H1 (cell line): Measurements from ENCODE around the gene CAMTA1. TPM values are rescaled to one million over a fixed set of nuclear protein-coding genes. Genes with fewer than 3 reads are reported as not detected.

Experiments
- CTCF ChIA-PET: fragments of 300-600 bp; sonication (Branson Sonifier 250); formaldehyde crosslinking; loops from one replicate; lab custom pipeline; 2021; ENCODE audit not compliant: partially characterized antibody; lab: Charles Lee
- POLR2A ChIA-PET: fragments of 300-600 bp; sonication (Branson Sonifier 250); formaldehyde crosslinking; loops from one replicate; lab custom pipeline; 2021; ENCODE audit warnings: inconsistent platforms; ENCODE audit not compliant: partially characterized antibody; lab: Charles Lee
- DNase-seq, 2 experiments: peaks; one replicate each; pipeline versions ENCODE4 v3.0.0 to v3.0.0-alpha.2; 2010 to 2022; ENCODE audit warnings: low spot score in 2 of 2, low read depth in 1 of 2, mixed read lengths in 1 of 2
- FAIRE-seq: peaks from 2 replicates; lab custom pipeline; 2011; peaks lifted over from hg19 to GRCh38; lab: Jason Lieb, UNC
- H2AFZ ChIP-seq: 2 replicates; pipeline ENCODE4 v1.8.1; 2012; ENCODE audit warnings: low read length, inconsistent platforms
- H2AK5ac ChIP-seq: 2 replicates; pipeline ENCODE4 v1.6.1; 2013; ENCODE audit warnings: low read depth, low read length
- H2BK120ac ChIP-seq: replicated peaks from 2 replicates; pipeline ENCODE3; 2013; ENCODE audit warnings: low read depth, low read length, inconsistent platforms
- H2BK12ac ChIP-seq: 2 replicates; pipeline ENCODE4 v1.6.1; 2013; ENCODE audit warnings: low read depth, low read length
- H2BK15ac ChIP-seq: 2 replicates; pipeline ENCODE4 v1.6.1; 2013; ENCODE audit warnings: low read length
- H2BK20ac ChIP-seq: 2 replicates; pipeline ENCODE4 v1.6.1; 2013; ENCODE audit warnings: low read length
- H2BK5ac ChIP-seq: 2 replicates; pipeline ENCODE4 v1.6.1; 2013; ENCODE audit warnings: low read depth, low read length
- H3K14ac ChIP-seq: 2 replicates; pipeline ENCODE4 v1.6.1; 2013; ENCODE audit warnings: inconsistent platforms; ENCODE audit not compliant: insufficient read length
- H3K18ac ChIP-seq: 2 replicates; pipeline ENCODE4 v1.6.1; 2013; ENCODE audit warnings: low read length; ENCODE audit errors: extremely low read depth
- H3K23ac ChIP-seq: 2 replicates; pipeline ENCODE4 v1.6.1; 2013; ENCODE audit warnings: inconsistent platforms; ENCODE audit not compliant: insufficient read length
- H3K23me2 ChIP-seq: 2 replicates; pipeline ENCODE4 v1.6.1; 2013; ENCODE audit warnings: low read depth, low read length
- H3K27ac ChIP-seq: 2 replicates; pipeline ENCODE4 v1.6.1; 2011; ENCODE audit warnings: low read depth, low read length, inconsistent platforms
- H3K27me3 ChIP-seq, 4 experiments: replicated peaks in 1 of 4; 1 replicate in 1 of 4; 2 replicates in 3 of 4; pipeline versions ENCODE4 v1.6.1 to v1.8.1; 2011 to 2013; ENCODE audit warnings: low read length in 3 of 4, mild to moderate bottlenecking in 3 of 4, inconsistent platforms in 2 of 4, mixed read lengths in 2 of 4, moderate library complexity in 1 of 4; ENCODE audit not compliant: control insufficient read depth in 3 of 4, insufficient read depth in 3 of 4; ENCODE audit errors: extremely low read depth in 1 of 4
- H3K36me3 ChIP-seq, 4 experiments: 2 replicates each; pipeline versions ENCODE4 v1.6.1 to v1.8.1; 2011 to 2013; ENCODE audit warnings: mild to moderate bottlenecking in 4 of 4, low read length in 3 of 4, moderate library complexity in 2 of 4, control low read depth in 1 of 4, inconsistent platforms in 1 of 4; ENCODE audit not compliant: insufficient read depth in 4 of 4, control insufficient read depth in 2 of 4
- H3K4ac ChIP-seq: replicated peaks from 2 replicates; pipeline ENCODE3; 2013; ENCODE audit warnings: low read length, low read depth, mixed read lengths, inconsistent platforms; ENCODE audit not compliant: insufficient read length
- H3K4me1 ChIP-seq, 4 experiments: replicated peaks in 1 of 4; 1 replicate in 1 of 4; 2 replicates in 3 of 4; pipeline versions ENCODE4 v1.6.1 to v1.8.1; 2011 to 2013; ENCODE audit warnings: low read length in 3 of 4, inconsistent platforms in 2 of 4, mixed read lengths in 1 of 4; ENCODE audit not compliant: insufficient read depth in 4 of 4, control insufficient read depth in 3 of 4
- H3K4me2 ChIP-seq, 2 experiments: 2 replicates each; pipeline versions ENCODE4 v1.6.1 to v1.8.1; 2011 to 2013; ENCODE audit warnings: low read depth in 2 of 2, low read length in 2 of 2, control low read depth in 1 of 2, inconsistent platforms in 1 of 2, mild to moderate bottlenecking in 1 of 2; ENCODE audit not compliant: insufficient read depth in 1 of 2
- H3K4me3 ChIP-seq, 4 experiments: fragments of 200-600, 300-600 bp in 1 of 4; sonication (generic), shearing (Covaris generic), sonication (Bioruptor Twin) in 1 of 4; 2 replicates each; pipeline versions ENCODE4 v1.5.1 to v1.8.1; 2011 to 2016; ENCODE audit warnings: low read length in 4 of 4, low read depth in 3 of 4, control low read depth in 2 of 4, inconsistent platforms in 2 of 4, mild to moderate bottlenecking in 2 of 4, mixed read lengths in 1 of 4, moderate library complexity in 1 of 4; ENCODE audit not compliant: insufficient read depth in 2 of 4; ENCODE audit errors: extremely low read depth in 1 of 4
- H3K56ac ChIP-seq: replicated peaks from 2 replicates; pipeline ENCODE3; 2013; ENCODE audit warnings: low read depth, mild to moderate bottlenecking, mixed read lengths, low read length, inconsistent platforms; ENCODE audit not compliant: insufficient read length
- H3K79me1 ChIP-seq: 2 replicates; pipeline ENCODE4 v1.6.1; 2013; ENCODE audit warnings: low read depth, low read length, control low read depth
- H3K79me2 ChIP-seq, 2 experiments: 2 replicates each; pipeline versions ENCODE4 v1.6.1 to v1.8.1; 2012 to 2013; ENCODE audit warnings: low read length in 2 of 2, mild to moderate bottlenecking in 2 of 2, inconsistent platforms in 1 of 2; ENCODE audit not compliant: insufficient read depth in 2 of 2, control insufficient read depth in 1 of 2
- H3K9ac ChIP-seq, 4 experiments: replicated peaks in 1 of 4; 1 replicate in 1 of 4; 2 replicates in 3 of 4; pipeline versions ENCODE4 v1.6.1 to v1.8.1; 2011 to 2013; ENCODE audit warnings: low read depth in 3 of 4, low read length in 3 of 4, control low read depth in 2 of 4, mild to moderate bottlenecking in 2 of 4, moderate library complexity in 2 of 4, inconsistent platforms in 1 of 4; ENCODE audit errors: extremely low read depth in 1 of 4
- H3K9me3 ChIP-seq, 2 experiments: 2 replicates each; pipeline versions ENCODE4 v1.6.1 to v1.8.1; 2012 to 2013; ENCODE audit warnings: mild to moderate bottlenecking in 2 of 2, moderate library complexity in 2 of 2, control low read depth in 1 of 2, inconsistent platforms in 1 of 2, low read depth in 1 of 2, low read length in 1 of 2, mixed read lengths in 1 of 2; ENCODE audit not compliant: insufficient read depth in 2 of 2
- H4K20me1 ChIP-seq, 2 experiments: replicated peaks in 1 of 2; 2 replicates each; pipeline versions ENCODE3 to v1.8.1; 2011 to 2013; ENCODE audit warnings: inconsistent platforms in 2 of 2, low read length in 2 of 2, mild to moderate bottlenecking in 1 of 2; ENCODE audit not compliant: insufficient read depth in 2 of 2, control insufficient read depth in 1 of 2
- H4K5ac ChIP-seq: 2 replicates; pipeline ENCODE4 v1.6.1; 2013; ENCODE audit warnings: low read length, low read depth, mixed read lengths, inconsistent platforms; ENCODE audit not compliant: insufficient read length
- H4K8ac ChIP-seq: 2 replicates; pipeline ENCODE4 v1.8.0; 2013; ENCODE audit warnings: mild to moderate bottlenecking, moderate library complexity, low read length, inconsistent platforms; ENCODE audit not compliant: insufficient read depth; ENCODE audit errors: extremely low read depth
- H4K91ac ChIP-seq: replicated peaks from 2 replicates; pipeline ENCODE3; 2013; ENCODE audit warnings: low read length, mixed read lengths, inconsistent platforms; ENCODE audit not compliant: insufficient read length
- CHD1 ChIP-seq: IDR thresholded peaks from 2 replicates; pipeline ENCODE4 v1.6.1; 2012; ENCODE audit warnings: low read depth, low read length, improper control_type of control experiment
- CTBP2 ChIP-seq: IDR thresholded peaks from 2 replicates; pipeline ENCODE4 v1.7.0; 2011; ENCODE audit warnings: borderline replicate concordance, mild to moderate bottlenecking, moderate library complexity, mixed read lengths, low read length; ENCODE audit not compliant: insufficient read depth, insufficient read length
- EP300 ChIP-seq, 2 experiments: IDR thresholded peaks; 1 replicate in 1 of 2; 2 replicates in 1 of 2; pipeline ENCODE4 v1.6.1; 2011 to 2012; ENCODE audit warnings: low read depth in 2 of 2, low read length in 2 of 2, mild to moderate bottlenecking in 2 of 2, borderline replicate concordance in 1 of 2, inconsistent platforms in 1 of 2, moderate library complexity in 1 of 2
- FOSL1 ChIP-seq: IDR thresholded peaks from 2 replicates; pipeline ENCODE4 v1.6.1; 2011; ENCODE audit warnings: mild to moderate bottlenecking, low read depth, low read length, moderate library complexity; ENCODE audit not compliant: insufficient read depth
- JUND ChIP-seq: IDR thresholded peaks from 2 replicates; pipeline ENCODE4 v1.6.1; 2011; ENCODE audit warnings: mild to moderate bottlenecking, improper control_type of control experiment, low read length
- KDM5A ChIP-seq: fragments of 200-600 bp; IDR thresholded peaks from 2 replicates; pipeline ENCODE4 v1.7.1; 2012; ENCODE audit warnings: mild to moderate bottlenecking, low read length, inconsistent platforms, mixed read lengths
- NRF1 ChIP-seq: IDR thresholded peaks from 2 replicates; pipeline ENCODE4 v1.6.1; 2011; ENCODE audit warnings: mild to moderate bottlenecking, low read depth, low read length, improper control_type of control experiment
- POLR2A ChIP-seq, 2 experiments: IDR thresholded peaks; 1 replicate in 1 of 2; 2 replicates in 1 of 2; pipeline ENCODE4 v1.6.1; 2011; ENCODE audit warnings: low read depth in 2 of 2, low read length in 2 of 2, mild to moderate bottlenecking in 2 of 2; ENCODE audit errors: control extremely low read depth in 1 of 2
- RBBP5 ChIP-seq: IDR thresholded peaks from 2 replicates; pipeline ENCODE4 v1.7.1; 2012; ENCODE audit warnings: low read depth, mild to moderate bottlenecking, inconsistent platforms, low read length, moderate library complexity, borderline replicate concordance
- RFX5 ChIP-seq: IDR thresholded peaks from 2 replicates; pipeline ENCODE4 v1.6.1; 2011; ENCODE audit warnings: low read depth, low read length, improper control_type of control experiment, borderline replicate concordance
- SIN3A ChIP-seq, 2 experiments: IDR thresholded peaks in 1 of 2; conservative IDR thresholded peaks in 1 of 2; 2 replicates each; pipeline ENCODE4 v1.6.1; 2011 to 2012; ENCODE audit warnings: low read length in 2 of 2, improper control_type of control experiment in 1 of 2, low read depth in 1 of 2, mild to moderate bottlenecking in 1 of 2
- TCF12 ChIP-seq: IDR thresholded peaks from 2 replicates; pipeline ENCODE4 v1.6.1; 2011; ENCODE audit warnings: low read depth, mild to moderate bottlenecking, low read length
- WGBS, 2 experiments: shearing (Covaris generic) in 1 of 2; methylation state at CpG; one replicate each; pipeline versions ENCODE4 v1.1.6 to v1.1.7; 2013 to 2015; ENCODE audit warnings: low lambda C conversion rate in 2 of 2, mixed read lengths in 2 of 2, inconsistent platforms in 1 of 2, low coverage in 1 of 2, missing lambda C conversion rate in 1 of 2; ENCODE audit not compliant: insufficient replicate concordance in 2 of 2, insufficient coverage in 1 of 2, insufficient read length in 1 of 2; ENCODE audit errors: extremely low coverage in 1 of 2, missing lambda C conversion rate in 1 of 2; 5-methylcytosine and 5-hydroxymethylcytosine counted together
- polyA plus RNA-seq, 7 experiments: library from polyadenylated mRNA; depleted of rRNA in 3 of 7; stranded (reverse) in 5 of 7; unstranded in 2 of 7; fragments of >200 nt in 5 of 7; fragments of 200-250 nt in 2 of 7; gene quantifications; 1 replicate in 5 of 7; 2 replicates in 1 of 7; 4 replicates in 1 of 7; pipeline versions ENCODE4 v1.2.1 to v1.2.3, GENCODE V29; 2011 to 2013; ENCODE audit warnings: missing spikeins in 2 of 7, mixed read lengths in 2 of 7
- total RNA-seq: library from RNA; stranded (reverse); fragmentation: NEBNext Ultra II Directional; extraction: Animal tissue kit (Norgen Biotek cat#: 25700); gene quantifications from 2 replicates; pipeline ENCODE4 v1.2.1, GENCODE V29; 2021

CAMTA1 gene
- total and polyA plus RNA-seq, 2 of the 8 experiments (the other 6 are each of a cell fraction or from before 2014, with no cell fraction given) = 65.0 to 119 TPM

DNA sequence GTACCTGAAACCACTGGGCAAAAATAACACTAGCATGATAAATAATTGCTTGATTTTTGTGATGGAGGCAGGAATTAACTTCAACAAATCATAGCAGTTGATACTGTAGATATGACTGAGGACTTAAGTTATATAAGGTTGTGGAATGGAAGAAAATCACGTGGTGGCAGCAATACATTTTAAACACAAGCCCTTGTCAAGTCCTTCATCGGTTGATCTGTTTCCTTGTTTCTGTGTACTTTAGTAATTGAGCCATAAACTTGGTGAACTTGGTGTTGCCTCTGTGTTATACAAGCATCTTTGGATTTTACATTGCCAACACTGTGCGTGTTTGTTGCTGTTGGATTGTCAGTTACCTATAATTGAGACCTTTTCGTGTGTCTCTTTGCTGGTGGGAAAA lies 114.4 kb downstream of the CAMTA1 start:
- Histone ChIP-seq H4K91ac (no peak overlapping the region), H3K9me3 (no peaks in the 10 kb centered on the region), H2BK15ac (no peak overlapping the region), H4K8ac (no peak overlapping the region), H3K27ac (no peak overlapping the region), H2AFZ (no peak overlapping the region), H2BK20ac (no peak overlapping the region), H2BK12ac (no peak overlapping the region), H3K79me2 (no peaks in the 10 kb centered on the region), H2BK120ac (no peak overlapping the region), H3K79me1 (no peaks in the 10 kb centered on the region; the same call in 1 of the 2 replicates), H3K27me3 (no peaks in the 10 kb centered on the region), H3K4ac (no peak overlapping the region), H4K5ac (no peak overlapping the region), H4K20me1 (no peaks in the 10 kb centered on the region), H3K23ac (no peak overlapping the region), H2AK5ac (no peak overlapping the region), H3K23me2 (no peaks in the 10 kb centered on the region), H2BK5ac (no peak overlapping the region), H3K56ac (no peak overlapping the region), H3K4me2 (no peak overlapping the region), H3K18ac (no peak overlapping the region), H3K36me3 (no peaks in the 10 kb centered on the region), H3K14ac (no peak overlapping the region), H3K4me1 (no peaks in the 10 kb centered on the region), H3K9ac (no peak overlapping the region), H3K4me3 (no peak overlapping the region)
- DNase-seq (no peak), FAIRE-seq (no peak)
- WGBS, 2 experiments = 95% methylated on average over 4 of the region's 4 CpGs; no CpG with 5 or more reads in 1 of the 2 experiments
- POLR2A ChIA-PET = no interaction called here
- CTCF ChIA-PET = interaction anchor here (0.6 to 1.8 kb wide), 2 partner anchors 10 to 15 kb away, joined by 3 to 9 read pairs; no protein-coding TSS in a partner anchor
- no peak for TF ChIP-seq CHD1
- TF ChIP-seq RBBP5 = no peak
- TF ChIP-seq RFX5 = no peak
- TF ChIP-seq POLR2A (IDR thresholded peaks at IDR 0.05; ENCODE audit: control extremely low read depth in 1 of 2, low read depth in 2 of 2, low read length in 2 of 2) = no peak
- no peak for TF ChIP-seq JUND
- no peak for TF ChIP-seq CTBP2
- TF ChIP-seq SIN3A (conservative IDR thresholded peaks at IDR 0.05 in 1 of 2, IDR thresholded peaks at IDR 0.05 in 1 of 2; ENCODE audit: low read depth in 1 of 2, low read length in 2 of 2) = no peak
- no peak for TF ChIP-seq NRF1
- no peak for TF ChIP-seq TCF12
- no peak for TF ChIP-seq KDM5A
- TF ChIP-seq EP300 (IDR thresholded peaks at IDR 0.05; ENCODE audit: borderline replicate concordance in 1 of 2, low read depth in 2 of 2, low read length in 2 of 2) = no peak
- no peak for TF ChIP-seq FOSL1
